ENCODE data around the gene FBXO47. TPM values are rescaled to one million over a fixed set of nuclear protein-coding genes. Genes with fewer than 3 reads are reported as not detected.

Gene FBXO47
- total RNA-seq, 1 experiment from 2014 or later: not detected

GRCh38 chr17:39011907-39012468 is 44.8 kb upstream of the FBXO47 start:
- no TSS peak for BruUV-seq (replicated peaks)
- Mint-ChIP-seq H3K27ac (ENCODE audit: unreplicated experiment) (no peak overlapping the region), H3K4me3 (ENCODE audit: low read depth, unreplicated experiment) (no peak overlapping the region), H3K4me1 (ENCODE audit: low read depth, unreplicated experiment) (peaks cover 16% of the 10 kb centered on the region), H3K27me3 (ENCODE audit: unreplicated experiment) (peaks cover 24% of the 10 kb centered on the region), H3K36me3 (ENCODE audit: insufficient read depth, unreplicated experiment) (peaks cover 5% of the 10 kb centered on the region), H3K9me3 (ENCODE audit: low read depth, unreplicated experiment) (no peaks in the 10 kb centered on the region)
- DNase-seq: no peak
- CTCF ChIA-PET: interaction anchor here (0.6 to 1.0 kb wide), 5 partner anchors 10 to 1148 kb away, joined by 3 to 5 read pairs (median 4); no protein-coding TSS in a partner anchor
- intact Hi-C loops (cut with micrococcal nuclease; ENCODE audit: unreplicated experiment): no loop called here
- TF ChIP-seq, protein P1, sequence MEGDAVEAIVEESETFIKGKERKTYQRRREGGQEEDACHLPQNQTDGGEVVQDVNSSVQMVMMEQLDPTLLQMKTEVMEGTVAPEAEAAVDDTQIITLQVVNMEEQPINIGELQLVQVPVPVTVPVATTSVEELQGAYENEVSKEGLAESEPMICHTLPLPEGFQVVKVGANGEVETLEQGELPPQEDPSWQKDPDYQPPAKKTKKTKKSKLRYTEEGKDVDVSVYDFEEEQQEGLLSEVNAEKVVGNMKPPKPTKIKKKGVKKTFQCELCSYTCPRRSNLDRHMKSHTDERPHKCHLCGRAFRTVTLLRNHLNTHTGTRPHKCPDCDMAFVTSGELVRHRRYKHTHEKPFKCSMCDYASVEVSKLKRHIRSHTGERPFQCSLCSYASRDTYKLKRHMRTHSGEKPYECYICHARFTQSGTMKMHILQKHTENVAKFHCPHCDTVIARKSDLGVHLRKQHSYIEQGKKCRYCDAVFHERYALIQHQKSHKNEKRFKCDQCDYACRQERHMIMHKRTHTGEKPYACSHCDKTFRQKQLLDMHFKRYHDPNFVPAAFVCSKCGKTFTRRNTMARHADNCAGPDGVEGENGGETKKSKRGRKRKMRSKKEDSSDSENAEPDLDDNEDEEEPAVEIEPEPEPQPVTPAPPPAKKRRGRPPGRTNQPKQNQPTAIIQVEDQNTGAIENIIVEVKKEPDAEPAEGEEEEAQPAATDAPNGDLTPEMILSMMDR (IDR thresholded peaks at IDR 0.05; ENCODE audit: unreplicated experiment): peak; percentile 9

DNA sequence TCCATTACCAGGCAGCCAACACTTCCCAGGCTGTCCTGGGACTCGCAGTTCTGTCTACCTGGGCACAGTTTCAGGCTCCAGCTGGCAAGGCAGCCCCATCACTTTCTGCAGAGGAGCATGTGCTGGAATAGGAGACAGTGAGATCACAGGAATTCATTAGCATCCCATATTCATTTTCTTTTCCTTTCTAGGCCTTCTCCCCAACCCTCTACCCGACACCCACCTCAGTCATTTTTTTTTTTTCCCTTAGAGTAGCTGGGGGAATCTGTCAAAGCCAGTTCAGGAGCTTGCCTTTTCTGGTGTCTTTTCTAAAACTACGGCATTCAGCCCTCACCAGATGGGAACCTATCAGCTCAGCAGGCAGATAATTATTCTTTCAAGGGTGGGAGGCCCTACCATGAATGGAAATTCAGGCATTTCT is 42.4 kb upstream of the FBXO47 start:
- intact Hi-C loops (cut with micrococcal nuclease; ENCODE audit: unreplicated experiment): no loop called here

DNA sequence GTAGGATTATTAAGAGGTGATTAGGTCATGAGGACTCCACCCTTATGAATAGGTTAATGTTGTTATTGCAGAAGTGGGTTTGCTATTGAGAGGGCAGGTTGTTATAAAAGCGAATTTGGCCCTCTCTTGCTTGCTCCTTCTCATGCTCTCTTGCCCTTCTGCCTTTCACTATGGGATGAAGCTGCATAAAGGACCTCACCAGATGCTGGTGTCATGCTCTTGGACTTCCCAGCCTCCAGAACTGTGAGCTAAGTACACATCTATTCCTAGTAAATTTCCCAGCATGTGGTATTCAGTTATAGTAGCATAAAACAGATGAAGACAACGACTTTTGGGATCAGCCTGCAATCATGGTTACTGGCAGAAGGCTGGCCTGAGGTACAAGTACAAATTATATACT is 41.4 kb upstream of the FBXO47 start:
- no peak for DNase-seq
- Mint-ChIP-seq H3K36me3 (ENCODE audit: insufficient read depth, unreplicated experiment) (no peaks in the 10 kb centered on the region), H3K27ac (ENCODE audit: unreplicated experiment) (no peak overlapping the region), H3K4me3 (ENCODE audit: low read depth, unreplicated experiment) (no peak overlapping the region), H3K27me3 (ENCODE audit: unreplicated experiment) (peaks cover 57% of the 10 kb centered on the region), H3K9me3 (ENCODE audit: low read depth, unreplicated experiment) (peaks cover 7% of the 10 kb centered on the region), H3K4me1 (ENCODE audit: low read depth, unreplicated experiment) (peaks cover 1% of the 10 kb centered on the region)
- BruUV-seq (replicated peaks): no TSS peak
- CTCF ChIA-PET: interaction anchor here (1.2 to 2.0 kb wide), 4 partner anchors 8 to 27 kb away, joined by 3 to 12 read pairs (median 5); no protein-coding TSS in a partner anchor
- intact Hi-C loops (cut with micrococcal nuclease; ENCODE audit: unreplicated experiment): no loop called here
- TF ChIP-seq, protein P1 (IDR thresholded peaks at IDR 0.05; ENCODE audit: unreplicated experiment): no peak

More for the DNA sequence above, 42.4 kb upstream of the FBXO47 start:
- CTCF ChIA-PET: interaction anchor here (0.9 to 2.0 kb wide), 6 partner anchors 9 to 235 kb away, joined by 3 to 12 read pairs (median 4); no protein-coding TSS in a partner anchor
- Mint-ChIP-seq H3K4me1 (ENCODE audit: low read depth, unreplicated experiment) (peaks cover 7% of the 10 kb centered on the region), H3K9me3 (ENCODE audit: low read depth, unreplicated experiment) (peaks cover 2% of the 10 kb centered on the region), H3K27me3 (ENCODE audit: unreplicated experiment) (peaks cover 47% of the 10 kb centered on the region), H3K4me3 (ENCODE audit: low read depth, unreplicated experiment) (no peak overlapping the region), H3K27ac (ENCODE audit: unreplicated experiment) (no peak overlapping the region), H3K36me3 (ENCODE audit: insufficient read depth, unreplicated experiment) (peaks cover 3% of the 10 kb centered on the region)
- TF ChIP-seq, protein P1 (IDR thresholded peaks at IDR 0.05; ENCODE audit: unreplicated experiment): no peak
- no peak for DNase-seq
- no TSS peak for BruUV-seq (replicated peaks)

DNA sequence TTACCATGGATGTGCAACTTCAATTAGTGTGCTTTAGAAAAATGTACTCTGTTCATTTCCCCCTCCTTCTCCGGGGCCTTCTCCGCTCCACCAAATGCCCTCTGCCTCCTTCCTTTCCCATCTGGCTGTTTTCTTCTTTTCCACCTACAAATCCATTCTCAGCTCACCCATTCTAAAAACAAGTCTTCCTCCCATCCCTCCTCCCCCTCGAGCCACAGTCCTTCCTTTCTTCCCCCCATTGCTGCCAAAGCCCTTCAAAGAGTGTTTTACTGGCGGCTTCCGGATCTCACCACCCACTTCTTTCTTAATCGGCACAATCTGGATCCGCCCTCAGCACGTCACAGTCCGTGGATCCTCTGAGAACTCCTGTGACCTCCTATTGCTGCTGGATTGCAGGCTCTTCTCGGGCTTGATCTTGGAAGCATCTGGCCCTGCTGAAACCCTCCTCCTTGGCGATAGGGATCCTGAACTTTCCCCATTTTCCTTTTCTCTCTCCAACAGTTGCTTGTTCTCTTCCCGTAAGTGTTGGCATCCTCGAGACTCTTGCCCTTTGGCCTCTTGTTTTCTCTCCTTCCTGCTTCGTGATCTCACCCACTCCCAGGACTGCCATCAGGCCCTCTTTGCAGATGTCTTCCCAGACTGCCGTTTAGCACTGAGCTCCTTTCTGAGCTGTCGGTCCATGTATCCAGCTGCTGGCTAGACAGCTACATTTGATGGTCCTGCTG is 36.0 kb upstream of the FBXO47 start:
- Mint-ChIP-seq H3K27me3 (ENCODE audit: unreplicated experiment) (peaks cover 61% of the 10 kb centered on the region), H3K4me3 (ENCODE audit: low read depth, unreplicated experiment) (no peak overlapping the region), H3K36me3 (ENCODE audit: insufficient read depth, unreplicated experiment) (no peaks in the 10 kb centered on the region), H3K4me1 (ENCODE audit: low read depth, unreplicated experiment) (peaks cover 25% of the 10 kb centered on the region), H3K9me3 (ENCODE audit: low read depth, unreplicated experiment) (peaks cover 19% of the 10 kb centered on the region), H3K27ac (ENCODE audit: unreplicated experiment) (no peak overlapping the region)
- TF ChIP-seq, protein P1 (IDR thresholded peaks at IDR 0.05; ENCODE audit: unreplicated experiment): no peak
- intact Hi-C loops (cut with micrococcal nuclease; ENCODE audit: unreplicated experiment): loop anchor here (2.0 kb wide), 1 partner anchor 24 kb away; no protein-coding TSS in a partner anchor
- CTCF ChIA-PET: interaction anchor here (0.7 to 2.3 kb wide), 12 partner anchors 10 to 727 kb away, joined by 3 to 13 read pairs (median 3); partner anchors contain the start of gene MIEN1
- no TSS peak for BruUV-seq (replicated peaks)
- DNase-seq: no peak
